Adrenal gland (tissue), 5 donors: ENCODE measurements around the gene IMPA2.

ENCODE experiments used
- POLR2A ChIP-seq, 2 donors: fragments of 450-650 bp; IDR thresholded peaks; one replicate each; pipeline ENCODE4 v1.6.1; 2017; ENCODE audit warnings: antibody characterized with exemption in 2 of 2, mild to moderate bottlenecking in 2 of 2, moderate library complexity in 1 of 2
- TF ChIP-seq, protein P1 (sequence below), 6 experiments: fragments of 450-650 bp in 4 of 6; fragments of 200-600 bp in 2 of 6; sonication (generic) in 1 of 6; IDR thresholded peaks; 1 replicate in 5 of 6; 2 replicates in 1 of 6; pipeline versions ENCODE4 v1.5.1 to v1.8.0; 2016 to 2021; ENCODE audit warnings: antibody characterized with exemption in 6 of 6, mild to moderate bottlenecking in 2 of 6, moderate library complexity in 1 of 6
- donor health status: DM: no; HTN: no; CAD: no.

DNA sequence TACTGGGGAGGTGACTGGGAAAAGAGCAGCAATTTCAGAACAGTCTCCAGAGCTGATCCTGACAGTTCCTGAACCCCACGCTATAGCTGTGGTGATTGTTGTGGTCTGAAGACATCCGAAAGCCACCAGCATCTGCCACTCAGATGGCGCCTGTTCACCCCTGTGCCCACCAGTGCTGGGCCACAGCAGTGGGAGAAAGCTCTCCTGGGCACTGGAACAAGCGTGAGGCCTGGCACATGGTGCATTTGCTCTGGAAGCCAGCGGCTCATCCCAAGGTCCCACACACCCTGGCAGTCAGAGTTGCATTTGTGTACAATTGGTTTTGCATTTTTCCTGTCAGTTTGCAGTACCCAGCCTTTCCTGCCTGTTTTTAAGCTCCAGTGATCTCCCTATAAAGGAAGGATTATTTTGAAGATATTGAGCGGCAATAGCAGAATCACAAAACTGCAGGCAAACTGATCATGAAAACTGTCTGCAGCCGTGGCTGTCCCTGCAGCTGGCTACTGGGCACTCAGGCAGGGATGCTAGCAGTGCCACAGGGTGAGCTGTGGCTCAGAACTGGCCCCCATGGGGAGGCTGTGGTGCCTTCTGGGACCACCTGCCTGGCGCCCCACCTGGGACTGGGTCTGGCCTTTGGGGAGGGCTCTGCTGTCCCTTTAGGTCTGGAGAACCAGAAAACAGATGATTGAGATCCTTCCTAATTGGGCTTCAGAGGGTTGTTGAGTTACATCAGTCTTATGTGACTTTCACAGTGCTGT lies 30.1 kb downstream of the IMPA2 start:
- TF ChIP-seq, protein P1, sequence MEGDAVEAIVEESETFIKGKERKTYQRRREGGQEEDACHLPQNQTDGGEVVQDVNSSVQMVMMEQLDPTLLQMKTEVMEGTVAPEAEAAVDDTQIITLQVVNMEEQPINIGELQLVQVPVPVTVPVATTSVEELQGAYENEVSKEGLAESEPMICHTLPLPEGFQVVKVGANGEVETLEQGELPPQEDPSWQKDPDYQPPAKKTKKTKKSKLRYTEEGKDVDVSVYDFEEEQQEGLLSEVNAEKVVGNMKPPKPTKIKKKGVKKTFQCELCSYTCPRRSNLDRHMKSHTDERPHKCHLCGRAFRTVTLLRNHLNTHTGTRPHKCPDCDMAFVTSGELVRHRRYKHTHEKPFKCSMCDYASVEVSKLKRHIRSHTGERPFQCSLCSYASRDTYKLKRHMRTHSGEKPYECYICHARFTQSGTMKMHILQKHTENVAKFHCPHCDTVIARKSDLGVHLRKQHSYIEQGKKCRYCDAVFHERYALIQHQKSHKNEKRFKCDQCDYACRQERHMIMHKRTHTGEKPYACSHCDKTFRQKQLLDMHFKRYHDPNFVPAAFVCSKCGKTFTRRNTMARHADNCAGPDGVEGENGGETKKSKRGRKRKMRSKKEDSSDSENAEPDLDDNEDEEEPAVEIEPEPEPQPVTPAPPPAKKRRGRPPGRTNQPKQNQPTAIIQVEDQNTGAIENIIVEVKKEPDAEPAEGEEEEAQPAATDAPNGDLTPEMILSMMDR (IDR thresholded peaks at IDR 0.05): no peak
- no peak for TF ChIP-seq POLR2A (IDR thresholded peaks at IDR 0.05)
